ENCODE results near the gene EPN1. TPM values are rescaled to one million over a fixed set of nuclear protein-coding genes. Genes with fewer than 3 reads are reported as not detected.

The EPN1 gene
- total and polyA plus RNA-seq, 9 of the 15 experiments (the other 6 are each of a cell fraction or from before 2014, with no cell fraction given) = 0.08 to 138 (median 12.7) TPM

- H3K4me1 ChIP-seq (replicated peaks in 1 of 2; ENCODE audit: control insufficient read depth in 2 of 2, insufficient read depth in 2 of 2, low read length in 2 of 2) = peaks cover 15 to 52% of the 10 kb centered on the region in 2 experiments
- 92% methylated on average over 8 of the region's 9 CpGs for WGBS (ENCODE audit: insufficient coverage, low coverage, missing lambda C conversion rate)
- H3K27ac ChIP-seq (ENCODE audit: extremely low read depth, low read depth, low read length) = no peak overlapping the region
- DNase-seq (ENCODE audit: extremely low read depth in 1 of 4, low spot score in 3 of 4) (no peak), FAIRE-seq (no peak), ATAC-seq (no peak)
- in situ Hi-C loops (cut with MboI) = no loop called here
- TF ChIP-seq SP2 (IDR thresholded peaks at IDR 0.05; ENCODE audit: extremely low read depth, low read depth, low read length, poor library complexity, severe bottlenecking) = no peak
- TF ChIP-seq HDAC8 (tag; IDR thresholded peaks at IDR 0.05) = no peak
- no peak for TF ChIP-seq HMG20A (CRISPR knock-in tag; conservative IDR thresholded peaks at IDR 0.05)
- no peak for TF ChIP-seq ZNF124 (CRISPR knock-in tag; IDR thresholded peaks at IDR 0.05)
- TF ChIP-seq, protein P1, sequence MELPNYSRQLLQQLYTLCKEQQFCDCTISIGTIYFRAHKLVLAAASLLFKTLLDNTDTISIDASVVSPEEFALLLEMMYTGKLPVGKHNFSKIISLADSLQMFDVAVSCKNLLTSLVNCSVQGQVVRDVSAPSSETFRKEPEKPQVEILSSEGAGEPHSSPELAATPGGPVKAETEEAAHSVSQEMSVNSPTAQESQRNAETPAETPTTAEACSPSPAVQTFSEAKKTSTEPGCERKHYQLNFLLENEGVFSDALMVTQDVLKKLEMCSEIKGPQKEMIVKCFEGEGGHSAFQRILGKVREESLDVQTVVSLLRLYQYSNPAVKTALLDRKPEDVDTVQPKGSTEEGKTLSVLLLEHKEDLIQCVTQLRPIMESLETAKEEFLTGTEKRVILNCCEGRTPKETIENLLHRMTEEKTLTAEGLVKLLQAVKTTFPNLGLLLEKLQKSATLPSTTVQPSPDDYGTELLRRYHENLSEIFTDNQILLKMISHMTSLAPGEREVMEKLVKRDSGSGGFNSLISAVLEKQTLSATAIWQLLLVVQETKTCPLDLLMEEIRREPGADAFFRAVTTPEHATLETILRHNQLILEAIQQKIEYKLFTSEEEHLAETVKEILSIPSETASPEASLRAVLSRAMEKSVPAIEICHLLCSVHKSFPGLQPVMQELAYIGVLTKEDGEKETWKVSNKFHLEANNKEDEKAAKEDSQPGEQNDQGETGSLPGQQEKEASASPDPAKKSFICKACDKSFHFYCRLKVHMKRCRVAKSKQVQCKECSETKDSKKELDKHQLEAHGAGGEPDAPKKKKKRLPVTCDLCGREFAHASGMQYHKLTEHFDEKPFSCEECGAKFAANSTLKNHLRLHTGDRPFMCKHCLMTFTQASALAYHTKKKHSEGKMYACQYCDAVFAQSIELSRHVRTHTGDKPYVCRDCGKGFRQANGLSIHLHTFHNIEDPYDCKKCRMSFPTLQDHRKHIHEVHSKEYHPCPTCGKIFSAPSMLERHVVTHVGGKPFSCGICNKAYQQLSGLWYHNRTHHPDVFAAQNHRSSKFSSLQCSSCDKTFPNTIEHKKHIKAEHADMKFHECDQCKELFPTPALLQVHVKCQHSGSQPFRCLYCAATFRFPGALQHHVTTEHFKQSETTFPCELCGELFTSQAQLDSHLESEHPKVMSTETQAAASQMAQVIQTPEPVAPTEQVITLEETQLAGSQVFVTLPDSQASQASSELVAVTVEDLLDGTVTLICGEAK (IDR thresholded peaks at IDR 0.05) = peak; percentile 92
- TF ChIP-seq, protein P1 (CRISPR knock-in tag; IDR thresholded peaks at IDR 0.05) = peak; percentile 78
- TF ChIP-seq, protein P2, sequence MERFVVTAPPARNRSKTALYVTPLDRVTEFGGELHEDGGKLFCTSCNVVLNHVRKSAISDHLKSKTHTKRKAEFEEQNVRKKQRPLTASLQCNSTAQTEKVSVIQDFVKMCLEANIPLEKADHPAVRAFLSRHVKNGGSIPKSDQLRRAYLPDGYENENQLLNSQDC (CRISPR knock-in tag; IDR thresholded peaks at IDR 0.05) = no peak
- TF ChIP-seq NFIC (IDR thresholded peaks at IDR 0.05) = peak; percentile 37; the same call in 1 of the 2 replicates
- TF ChIP-seq NCOA1 (IDR thresholded peaks at IDR 0.05; ENCODE audit: low read depth) = no peak
- no peaks in the 10 kb centered on the region for H3K9me3 ChIP-seq (replicated peaks; ENCODE audit: control insufficient read depth, insufficient read depth, low read depth, low read length)
- no peak overlapping the region for H3K4me2 ChIP-seq (ENCODE audit: insufficient read depth, low read length)
- H4K20me1 ChIP-seq (replicated peaks; ENCODE audit: control insufficient read depth, insufficient read depth, low read length) = peaks cover 37% of the 10 kb centered on the region
- H3K27me3 ChIP-seq (ENCODE audit: control insufficient read depth in 2 of 2, insufficient read depth in 2 of 2, low read length in 2 of 2) = no peaks in the 10 kb centered on the region
- peaks cover 6% of the 10 kb centered on the region for H3K9me1 ChIP-seq (ENCODE audit: control insufficient read depth, insufficient read depth, low read length)
- H3K9ac ChIP-seq (ENCODE audit: insufficient read depth in 1 of 2, low read depth in 2 of 2, low read length in 2 of 2) = no peak overlapping the region
- no TSS peak for BruUV-seq (replicated peaks)
- H3K36me3 ChIP-seq (ENCODE audit: control insufficient read depth, insufficient read depth, low read length) = peaks cover 91% of the 10 kb centered on the region; the same call in 2 of the 3 replicates
- peaks cover 75% of the 10 kb centered on the region for H3K79me2 ChIP-seq (ENCODE audit: control insufficient read depth, insufficient read depth, low read length)
- no peak overlapping the region for H2AFZ ChIP-seq (ENCODE audit: low read depth, low read length)
- ChIA-PET POLR2A (interaction anchor here (0.6 to 2.4 kb wide), 6 partner anchors 8 to 297 kb away, joined by 3 to 7 read pairs (median 4); partner anchors contain the start of gene TMEM238), CTCF (ENCODE audit: low intra/inter-chr PET ratio) (no interaction called here)
- H3K4me3 ChIP-seq = no peak overlapping the region
- intact Hi-C loops (cut with micrococcal nuclease) = no loop called here
These were observed 6.4 kb downstream of the EPN1 start for GRCh38 chr19:55681131-55682092.
